PC-3 (cell line): ENCODE measurements around the gene ANKRD29. TPM values are rescaled to one million over a fixed set of nuclear protein-coding genes. Genes with fewer than 3 reads are reported as not detected.

Source experiments
- ATAC-seq: fragments of 200-7000 bp; cut with Tn5 transposase; 2 replicates; pipeline ENCODE4 v1.9.1; 2020; ENCODE audit warnings: mild to moderate bottlenecking, moderate library complexity
- Bru-seq: library from RNA; stranded (reverse); fragments of 400-500 nt; gene quantifications from one replicate; lab custom pipeline; 2021; lab: Mats Ljungman, UMichigan
- BruChase-seq, 2 experiments: library from RNA; stranded (reverse); fragments of 400-500 nt; gene quantifications; one replicate each; lab custom pipeline; 2021; lab: Mats Ljungman, UMichigan
- BruUV-seq: library from RNA; stranded (reverse); fragments of 400-500 nt; replicated peaks from 2 replicates; lab custom pipeline; 2021; lab: Mats Ljungman, UMichigan
- CTCF ChIA-PET: fragments of 300-600 bp; sonication (Branson Sonifier 250); formaldehyde crosslinking; loops from one replicate; lab custom pipeline; 2022; ENCODE audit warnings: antibody characterized with exemption; lab: Charles Lee
- POLR2A ChIA-PET: fragments of 300-600 bp; sonication (Branson Sonifier 250); formaldehyde crosslinking; loops from one replicate; lab custom pipeline; 2022; ENCODE audit warnings: antibody characterized with exemption; ENCODE audit not compliant: unreplicated experiment; lab: Charles Lee
- DNase-seq: peaks from one replicate; pipeline ENCODE4 v3.0.0-alpha.2; 2015
- H2AFZ ChIP-seq: fragments of 300-600 bp; sonication (generic); 2 replicates; pipeline ENCODE4 v1.6.0; 2016; ENCODE audit warnings: antibody characterized with exemption, low read length
- H3F3A ChIP-seq: fragments of 300-600 bp; sonication (generic); one replicate; pipeline ENCODE4 v1.6.0; 2017; ENCODE audit warnings: antibody characterized with exemption, low read length, control low read depth, mild to moderate bottlenecking; ENCODE audit not compliant: unreplicated experiment
- H3K27ac ChIP-seq: fragments of 300-600 bp; sonication (generic); 2 replicates; pipeline ENCODE4 v1.5.1; 2016; ENCODE audit warnings: mild to moderate bottlenecking, low read length
- H3K27me3 ChIP-seq: fragments of 300-600 bp; sonication (generic); 2 replicates; pipeline ENCODE4 v1.6.1; 2016; ENCODE audit warnings: low read length, mixed read lengths
- H3K36me3 ChIP-seq: fragments of 300-600 bp; sonication (generic); 2 replicates; pipeline ENCODE4 v1.6.1; 2016; ENCODE audit warnings: low read depth, mixed run types, low read length, mixed read lengths
- H3K4me1 ChIP-seq: fragments of 300-600 bp; sonication (generic); 2 replicates; pipeline ENCODE4 v1.5.1; 2016; ENCODE audit warnings: low read length; ENCODE audit not compliant: insufficient read depth
- H3K4me2 ChIP-seq: fragments of 300-600 bp; sonication (generic); 2 replicates; pipeline ENCODE4 v1.6.0; 2016; ENCODE audit warnings: low read length
- H3K4me3 ChIP-seq: fragments of 300-600 bp; sonication (generic); 2 replicates; pipeline ENCODE4 v1.5.1; 2016; ENCODE audit warnings: mild to moderate bottlenecking, low read length, mixed read lengths
- H3K79me2 ChIP-seq: fragments of 300-600 bp; sonication (generic); 2 replicates; pipeline ENCODE4 v1.6.1; 2017; ENCODE audit warnings: low read length, mixed read lengths
- H3K9ac ChIP-seq: fragments of 300-600 bp; sonication (generic); 2 replicates; pipeline ENCODE4 v1.6.0; 2016; ENCODE audit warnings: mild to moderate bottlenecking, low read length
- H3K9me2 ChIP-seq: fragments of 300-600 bp; sonication (generic); replicated peaks from 2 replicates; pipeline ENCODE4 v1.6.1; 2016; ENCODE audit warnings: mixed run types, low read length, mixed read lengths
- H3K9me3 ChIP-seq: fragments of 300-600 bp; sonication (generic); 2 replicates; pipeline ENCODE4 v1.6.1; 2016; ENCODE audit warnings: low read length, mixed read lengths
- H4K20me1 ChIP-seq: fragments of 300-600 bp; sonication (generic); 2 replicates; pipeline ENCODE4 v1.6.1; 2016; ENCODE audit warnings: low read length, mixed read lengths
- EZH2 ChIP-seq: fragments of 300-600 bp; sonication (generic); IDR thresholded peaks from one replicate; pipeline ENCODE4 v1.6.1; 2017; ENCODE audit warnings: antibody characterized with exemption, mild to moderate bottlenecking, low read length; ENCODE audit not compliant: unreplicated experiment
- EZH2phosphoT487 ChIP-seq: fragments of 300-600 bp; sonication (generic); IDR thresholded peaks from 2 replicates; pipeline ENCODE4 v1.6.1; 2018; ENCODE audit warnings: mild to moderate bottlenecking, antibody characterized with exemption, low read length, borderline replicate concordance
- intact Hi-C: fragments of 100-400 bp; cut with micrococcal nuclease; formaldehyde crosslinking; loops from 2 replicates; pipeline ENCODE4 v1.9.0; 2023
- long read RNA-seq: library from polyadenylated mRNA; unstranded; transcript quantifications from one replicate; pipeline ENCODE4 v2.0.0, GENCODE V29; 2021; ENCODE audit not compliant: unreplicated experiment
- total RNA-seq: library from RNA; depleted of rRNA; stranded (reverse); fragments of >200 nt; gene quantifications from 2 replicates; pipeline ENCODE4 v1.2.3, GENCODE V29; 2014; rRNA removed
- TF ChIP-seq, protein P1 (sequence below): fragments of 300-600 bp; sonication (generic); conservative IDR thresholded peaks from 2 replicates; pipeline ENCODE4 v1.5.1; 2017; ENCODE audit warnings: antibody characterized with exemption, low read depth, mild to moderate bottlenecking, low read length

Gene ANKRD29, protein sequence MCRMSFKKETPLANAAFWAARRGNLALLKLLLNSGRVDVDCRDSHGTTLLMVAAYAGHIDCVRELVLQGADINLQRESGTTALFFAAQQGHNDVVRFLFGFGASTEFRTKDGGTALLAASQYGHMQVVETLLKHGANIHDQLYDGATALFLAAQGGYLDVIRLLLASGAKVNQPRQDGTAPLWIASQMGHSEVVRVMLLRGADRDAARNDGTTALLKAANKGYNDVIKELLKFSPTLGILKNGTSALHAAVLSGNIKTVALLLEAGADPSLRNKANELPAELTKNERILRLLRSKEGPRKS
- 31.0 and 31.4 TPM in 2 replicates for total RNA-seq
- Bru-seq, nascent RNA = percentile 69 among the genes with signal in this experiment
- percentile 73 among the genes with signal in this experiment for BruChase-seq, experiment 1, labeled RNA remaining after a 6-hour chase
- BruChase-seq, experiment 2, labeled RNA remaining after a 2-hour chase = percentile 73 among the genes with signal in this experiment
- long read RNA-seq, transcript ANKRD29-201 (9 exons, 1,658 nt) = minor isoform, 15 of 93 reads
- long read RNA-seq, transcript ANKRD29-208 (10 exons, 3,361 nt) = major isoform, 21 of 93 reads
- long read RNA-seq, transcript ANKRD29-202 (2 exons, 846 nt) = minor isoform, 14 of 93 reads
- long read RNA-seq, partial matches to known transcripts = 16 of 93 reads
- long read RNA-seq, other reads (novel, unspliced or antisense) = 27 of 93 reads

GRCh38 chr18:23662309-23663263 lies at the start of gene ANKRD29:
ANKRD29 (minus strand) TSS chr18:23662911; CDS start chr18:23662730, 181 bp downstream.
- Histone ChIP-seq H3K79me2 (peaks cover 27% of the 10 kb centered on the region), H3K4me3 (peak within 1 kb of the TSS; percentile 97), H3K27ac (peak within 1 kb of the TSS; percentile 26; the same call in 1 of the 2 replicates), H3K4me1 (peaks cover 11% of the 10 kb centered on the region; the same call in 1 of the 2 replicates), H3K36me3 (no peaks in the 10 kb centered on the region), H3F3A (no peaks in the 10 kb centered on the region), H3K27me3 (no peaks in the 10 kb centered on the region), H3K9ac (peak within 1 kb of the TSS; percentile 75), H2AFZ (peak within 1 kb of the TSS; percentile 94), H3K9me2 (no peaks in the 10 kb centered on the region), H4K20me1 (no peaks in the 10 kb centered on the region), H3K4me2 (peak within 1 kb of the TSS; percentile 97), H3K9me3 (no peaks in the 10 kb centered on the region)
- no TSS peak for BruUV-seq
- DNase-seq (peak; percentile 65), ATAC-seq (peak; percentile 80)
- ChIA-PET POLR2A (interaction anchor here (0.6 kb wide), 1 partner anchor 22 kb away, joined by 12 read pairs; no protein-coding TSS in a partner anchor), CTCF (interaction anchor here (1.0 kb wide), 1 partner anchor 34 kb away, joined by 6 read pairs; no protein-coding TSS in a partner anchor)
- intact Hi-C loops = loop anchor here (1.0 kb wide), 1 partner anchor 36 kb away; no protein-coding TSS in a partner anchor
- TF ChIP-seq EZH2 = no peak
- TF ChIP-seq EZH2phosphoT487 = no peak
- TF ChIP-seq, protein P1, sequence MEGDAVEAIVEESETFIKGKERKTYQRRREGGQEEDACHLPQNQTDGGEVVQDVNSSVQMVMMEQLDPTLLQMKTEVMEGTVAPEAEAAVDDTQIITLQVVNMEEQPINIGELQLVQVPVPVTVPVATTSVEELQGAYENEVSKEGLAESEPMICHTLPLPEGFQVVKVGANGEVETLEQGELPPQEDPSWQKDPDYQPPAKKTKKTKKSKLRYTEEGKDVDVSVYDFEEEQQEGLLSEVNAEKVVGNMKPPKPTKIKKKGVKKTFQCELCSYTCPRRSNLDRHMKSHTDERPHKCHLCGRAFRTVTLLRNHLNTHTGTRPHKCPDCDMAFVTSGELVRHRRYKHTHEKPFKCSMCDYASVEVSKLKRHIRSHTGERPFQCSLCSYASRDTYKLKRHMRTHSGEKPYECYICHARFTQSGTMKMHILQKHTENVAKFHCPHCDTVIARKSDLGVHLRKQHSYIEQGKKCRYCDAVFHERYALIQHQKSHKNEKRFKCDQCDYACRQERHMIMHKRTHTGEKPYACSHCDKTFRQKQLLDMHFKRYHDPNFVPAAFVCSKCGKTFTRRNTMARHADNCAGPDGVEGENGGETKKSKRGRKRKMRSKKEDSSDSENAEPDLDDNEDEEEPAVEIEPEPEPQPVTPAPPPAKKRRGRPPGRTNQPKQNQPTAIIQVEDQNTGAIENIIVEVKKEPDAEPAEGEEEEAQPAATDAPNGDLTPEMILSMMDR = no peak

- DNase-seq (peak; percentile 53), ATAC-seq (peak; percentile 19; the same call in 1 of the 2 replicates)
- Histone ChIP-seq H3K9ac (no peak overlapping the region), H3K27ac (no peak overlapping the region), H3K4me1 (peaks cover 25% of the 10 kb centered on the region), H3K9me2 (no peaks in the 10 kb centered on the region), H3K79me2 (peaks cover 61% of the 10 kb centered on the region), H4K20me1 (no peaks in the 10 kb centered on the region), H3K9me3 (no peaks in the 10 kb centered on the region), H3K4me2 (no peak overlapping the region), H3K4me3 (no peak overlapping the region), H3K36me3 (peaks cover 20% of the 10 kb centered on the region; the same call in 1 of the 2 replicates), H2AFZ (no peak overlapping the region), H3K27me3 (no peaks in the 10 kb centered on the region), H3F3A (no peaks in the 10 kb centered on the region)
- POLR2A ChIA-PET = no interaction called here
- intact Hi-C loops = loop anchor here (10.0 kb wide), 1 partner anchor 208 kb away; the partner anchor contains the start of gene RMC1
- CTCF ChIA-PET = no interaction called here
- TF ChIP-seq, protein P1 = no peak
- TF ChIP-seq EZH2 = no peak
- no peak for TF ChIP-seq EZH2phosphoT487
- BruUV-seq = no TSS peak
Observed at GRCh38 chr18:23712445-23712844, 49.7 kb upstream of the ANKRD29 start.
